H54 (cell line): Measurements from ENCODE around the gene NSD2.
A peak's percentile ranks its signal among the peaks of the same experiment; 100 is the strongest.
"Not testable (repeated sequence)": the region's sequence is repeated elsewhere in the genome, so short reads cannot be mapped to it uniquely, and the experiment has no call there.

Source experiments
- DNase-seq: peaks from one replicate; pipeline ENCODE4 v3.0.0; 2011; ENCODE audit warnings: low spot score, mixed read lengths; ENCODE audit not compliant: insufficient read length
- FAIRE-seq: peaks from 3 replicates; lab custom pipeline; 2011; peaks lifted over from hg19 to GRCh38; lab: Jason Lieb, UNC
- POLR2A ChIP-seq: IDR thresholded peaks from 2 replicates; pipeline ENCODE4 v1.6.1; 2011; ENCODE audit warnings: low read depth, mild to moderate bottlenecking, low read length

NSD2 gene

DNA sequence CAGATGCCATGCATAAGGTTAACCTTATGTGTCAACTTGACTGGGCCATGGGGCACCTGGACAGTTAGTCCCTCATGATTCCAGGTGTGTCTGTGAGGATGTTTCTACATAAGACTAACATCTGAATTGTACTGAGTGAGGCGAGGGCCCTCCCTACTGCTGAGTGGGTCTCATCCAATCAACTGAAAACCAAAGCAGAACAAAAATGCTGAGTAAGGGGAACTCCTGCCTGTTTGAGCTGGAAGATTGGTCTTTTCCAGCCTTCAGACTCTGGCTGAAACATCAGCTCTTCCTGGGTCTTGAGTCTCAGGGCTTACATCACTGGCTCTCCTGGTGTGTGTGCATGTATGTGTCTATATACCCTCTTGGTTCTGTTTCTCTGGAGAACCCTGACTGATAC, 123.7 kb downstream of the NSD2 start:
- no peak for FAIRE-seq
- no peak for TF ChIP-seq POLR2A

DNA sequence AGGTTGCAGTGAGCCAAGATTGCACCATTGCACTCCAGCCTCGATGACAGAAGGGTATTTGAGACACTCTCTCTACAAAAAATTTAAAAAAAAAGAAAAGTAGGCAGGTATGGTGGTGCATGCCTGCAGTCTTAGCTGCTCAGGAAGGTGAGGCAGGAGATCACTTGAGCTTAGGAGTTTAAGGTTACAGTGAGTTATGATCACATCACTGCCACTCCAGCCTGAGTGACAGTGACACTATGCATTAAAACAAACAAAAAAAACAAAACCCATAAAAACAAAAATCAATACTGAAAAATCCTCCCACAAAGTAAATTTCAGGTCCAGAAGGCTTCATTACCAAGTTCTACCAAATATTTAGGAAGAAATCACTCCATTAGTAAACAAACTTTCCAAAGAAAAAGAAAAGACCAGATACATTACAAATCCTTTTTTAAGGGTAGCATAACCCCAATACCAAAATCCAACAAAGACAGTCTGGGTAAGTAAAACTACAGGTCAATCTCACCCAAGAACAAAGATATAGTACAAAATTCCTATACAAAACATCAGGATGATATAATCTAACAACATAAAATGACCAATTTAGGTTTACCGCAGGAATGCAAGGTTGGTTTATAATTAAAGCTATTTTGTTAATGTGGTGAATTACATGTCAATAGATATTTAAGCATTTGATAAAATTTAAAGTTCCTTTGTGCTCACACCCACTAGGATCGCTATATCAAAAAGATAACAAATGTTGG, 125.8 kb downstream of the NSD2 start:
- no peak for DNase-seq
- no peak for FAIRE-seq
- no peak for TF ChIP-seq POLR2A

More for the DNA sequence above, 123.7 kb downstream of the NSD2 start:
- DNase-seq = no peak

DNA sequence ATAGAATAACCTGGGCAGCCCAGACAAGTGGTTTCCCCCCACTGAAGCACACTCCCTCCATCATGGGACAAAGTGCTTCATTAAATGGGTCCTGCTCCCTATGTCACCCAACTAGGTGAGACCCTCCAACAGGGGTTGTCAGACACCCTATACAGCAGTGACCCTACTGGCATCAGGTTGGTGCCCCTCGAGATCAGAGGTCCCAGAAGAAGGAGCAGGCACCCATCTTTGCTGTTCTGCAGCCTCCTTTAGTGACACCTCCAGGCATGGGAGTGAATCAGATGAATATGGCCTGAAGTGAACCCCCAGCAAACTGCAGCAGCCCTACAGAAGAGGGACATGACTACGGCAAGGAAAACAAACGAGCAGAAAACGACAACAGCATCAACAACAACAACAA, 126.5 kb downstream of the NSD2 start:
- DNase-seq (no peak), FAIRE-seq (no peak)
- TF ChIP-seq POLR2A = no peak

DNA sequence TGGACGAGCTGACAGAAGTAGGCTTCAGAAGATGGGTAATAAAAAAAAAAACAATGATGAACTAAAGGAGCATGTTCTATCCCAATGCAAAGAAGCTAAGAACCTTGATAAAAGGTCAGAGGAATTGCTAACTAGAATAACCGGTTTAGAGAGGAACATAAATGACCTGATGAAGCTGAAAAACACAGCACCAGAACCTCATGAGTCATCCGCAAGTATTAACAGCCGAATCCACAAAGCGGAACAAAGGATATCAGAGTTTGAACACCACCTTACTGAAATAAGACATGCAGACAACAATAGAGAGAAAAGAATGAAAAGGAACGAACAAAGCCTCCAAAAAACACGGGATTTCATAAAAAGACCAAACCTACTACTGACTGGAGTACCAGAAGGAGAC, 127.1 kb downstream of the NSD2 start:
- no peak for TF ChIP-seq POLR2A
- no peak for FAIRE-seq
- DNase-seq = no peak

DNA sequence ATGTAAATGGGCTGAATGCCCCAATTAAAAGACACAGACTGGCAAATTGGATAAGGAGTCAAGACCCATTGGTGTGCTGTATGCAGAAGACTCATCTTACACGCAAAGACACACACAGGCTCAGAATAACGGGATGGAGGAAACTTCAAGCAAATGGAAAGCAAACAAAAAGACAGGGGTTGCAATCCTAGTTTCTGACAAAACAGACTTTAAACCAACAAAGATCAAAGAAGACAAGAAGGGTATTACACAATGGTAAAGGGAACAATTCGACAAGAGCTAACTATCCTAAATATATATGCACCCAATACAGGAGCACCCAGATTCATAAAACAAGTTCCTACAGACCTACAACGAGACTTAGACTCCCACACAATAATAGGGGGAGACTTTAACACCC, 128.1 kb downstream of the NSD2 start:
- not testable (repeated sequence) for FAIRE-seq, DNase-seq

DNA sequence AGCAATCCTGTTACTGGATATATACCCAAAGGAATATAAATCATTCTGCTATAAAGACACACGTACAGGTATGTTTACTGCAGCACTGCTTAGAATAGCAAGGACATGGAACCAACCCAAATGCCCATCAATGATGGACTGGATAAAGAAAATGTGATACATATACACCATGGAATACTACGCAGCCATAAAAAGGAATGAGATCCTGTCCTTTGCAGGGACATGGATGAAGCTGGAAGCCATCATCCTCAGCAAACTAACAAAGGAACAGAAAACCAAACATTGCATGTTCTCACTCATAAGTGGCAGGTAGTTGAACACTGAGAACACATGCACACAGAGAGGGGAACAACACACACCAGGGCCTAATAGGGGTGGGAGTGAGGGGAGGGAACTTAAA, 132.2 kb downstream of the NSD2 start:
- DNase-seq, FAIRE-seq: not testable (repeated sequence)

DNA sequence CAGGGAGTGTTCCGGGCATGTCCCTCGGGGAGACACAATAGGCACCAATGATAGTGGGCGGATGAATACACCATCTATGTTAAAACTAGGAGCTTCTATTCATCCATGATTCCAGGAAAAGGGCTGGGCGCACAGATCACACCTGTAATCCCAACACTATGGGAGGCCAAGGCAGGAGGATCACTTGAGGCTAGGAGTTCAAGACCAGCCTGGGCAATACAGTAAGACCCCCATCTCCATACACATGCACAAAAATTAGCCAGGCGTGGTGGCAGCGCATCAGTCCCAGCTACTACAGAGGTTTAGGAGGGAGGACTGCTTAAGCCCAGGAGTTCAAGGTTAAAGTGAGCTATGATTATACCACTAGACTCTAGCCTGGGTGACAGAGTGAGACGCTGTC, 135.2 kb downstream of the NSD2 start:
- FAIRE-seq (no peak), DNase-seq (no peak)
- TF ChIP-seq POLR2A = no peak

DNA sequence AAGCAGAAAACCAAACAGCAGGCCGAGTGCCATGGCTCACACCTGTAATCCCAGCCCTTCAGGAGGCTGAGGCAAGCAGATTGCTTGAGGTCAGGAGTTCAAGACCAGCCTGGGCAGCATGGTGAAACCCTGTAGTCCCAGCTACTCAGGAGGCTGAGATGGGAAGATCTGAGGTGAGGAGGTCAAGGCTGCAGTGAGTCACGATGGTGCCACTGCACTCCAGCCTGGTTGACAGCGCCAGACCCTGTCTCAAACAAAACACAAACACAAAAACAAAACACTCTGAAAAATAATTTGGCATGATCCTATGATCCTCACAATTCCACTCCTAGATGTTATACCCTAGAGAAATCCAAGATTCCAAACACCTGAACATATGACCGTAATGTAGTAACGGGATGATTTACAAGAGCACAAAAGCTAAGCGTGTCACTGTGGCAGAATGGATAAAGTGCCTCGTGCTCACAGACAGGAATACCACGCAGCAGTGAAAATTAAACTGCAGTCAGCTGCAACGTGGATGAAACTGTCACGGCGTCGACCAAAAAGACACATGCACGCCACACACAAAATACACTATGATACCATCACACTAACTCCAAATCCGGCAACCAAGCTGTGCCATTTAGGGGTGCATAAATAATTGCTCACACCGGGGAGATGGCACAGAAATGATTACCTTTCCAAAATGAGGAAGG, 135.9 kb downstream of the NSD2 start:
- FAIRE-seq (no peak), DNase-seq (no peak)
- TF ChIP-seq POLR2A = no peak

DNA sequence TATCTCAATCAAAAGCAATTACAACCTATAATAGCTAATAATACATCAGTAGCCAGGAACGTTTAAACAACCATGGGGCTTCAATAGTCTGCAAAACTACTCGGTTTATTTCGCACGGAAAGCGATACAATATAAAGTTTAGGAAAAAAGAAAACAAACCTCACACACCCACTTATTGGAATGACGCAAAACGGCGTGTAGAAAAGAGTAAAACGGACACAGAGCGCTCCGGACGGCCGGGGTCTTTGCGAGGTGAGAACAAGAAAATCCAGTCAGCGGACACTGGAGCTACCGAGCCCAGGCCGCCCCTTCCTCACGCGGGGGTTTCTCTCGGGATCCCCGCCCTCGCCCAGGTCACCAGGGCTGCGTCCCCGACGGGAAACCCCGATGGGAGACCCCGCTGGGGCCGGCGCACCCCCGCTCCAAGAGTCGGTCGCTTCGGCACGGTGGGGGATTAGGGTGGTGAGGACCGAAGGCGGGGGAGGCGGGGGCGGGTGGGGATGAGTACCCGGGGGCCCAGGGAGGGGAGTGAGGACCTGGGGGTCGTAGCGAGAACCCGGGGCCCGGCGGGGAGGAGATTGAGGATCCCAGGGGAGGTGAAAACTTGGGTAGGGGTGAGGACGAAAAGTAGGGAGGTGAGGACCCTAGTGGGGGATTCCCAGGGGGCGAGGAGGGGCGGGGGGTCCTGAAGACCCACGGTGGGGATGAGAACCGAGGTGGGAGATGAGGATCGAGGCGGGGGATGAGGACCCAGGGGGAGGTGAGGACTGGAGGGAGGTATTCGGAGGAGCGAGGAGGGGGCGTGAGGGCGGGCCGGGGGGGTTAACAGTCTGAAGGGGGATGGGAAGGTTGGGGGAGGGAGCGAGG, 136.8 kb downstream of the NSD2 start:
- DNase-seq (no peak), FAIRE-seq (no peak)
- TF ChIP-seq POLR2A = no peak

DNA sequence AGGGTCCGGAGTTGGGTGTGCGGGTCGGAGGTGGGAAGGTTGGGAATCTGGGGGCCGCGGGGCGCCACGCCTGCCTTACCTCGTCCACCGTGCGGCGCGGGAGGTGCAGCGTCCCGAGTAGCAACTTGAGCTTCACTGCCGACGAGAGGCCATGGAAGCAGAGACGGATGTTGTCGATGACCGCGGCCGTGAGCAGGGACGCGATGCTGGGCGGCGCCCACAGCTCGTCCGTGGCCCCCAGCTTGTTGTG, 137.4 kb downstream of the NSD2 start:
- FAIRE-seq (no peak), DNase-seq (no peak)
- TF ChIP-seq POLR2A = peak; percentile 83; the same call in 1 of the 2 replicates

DNA sequence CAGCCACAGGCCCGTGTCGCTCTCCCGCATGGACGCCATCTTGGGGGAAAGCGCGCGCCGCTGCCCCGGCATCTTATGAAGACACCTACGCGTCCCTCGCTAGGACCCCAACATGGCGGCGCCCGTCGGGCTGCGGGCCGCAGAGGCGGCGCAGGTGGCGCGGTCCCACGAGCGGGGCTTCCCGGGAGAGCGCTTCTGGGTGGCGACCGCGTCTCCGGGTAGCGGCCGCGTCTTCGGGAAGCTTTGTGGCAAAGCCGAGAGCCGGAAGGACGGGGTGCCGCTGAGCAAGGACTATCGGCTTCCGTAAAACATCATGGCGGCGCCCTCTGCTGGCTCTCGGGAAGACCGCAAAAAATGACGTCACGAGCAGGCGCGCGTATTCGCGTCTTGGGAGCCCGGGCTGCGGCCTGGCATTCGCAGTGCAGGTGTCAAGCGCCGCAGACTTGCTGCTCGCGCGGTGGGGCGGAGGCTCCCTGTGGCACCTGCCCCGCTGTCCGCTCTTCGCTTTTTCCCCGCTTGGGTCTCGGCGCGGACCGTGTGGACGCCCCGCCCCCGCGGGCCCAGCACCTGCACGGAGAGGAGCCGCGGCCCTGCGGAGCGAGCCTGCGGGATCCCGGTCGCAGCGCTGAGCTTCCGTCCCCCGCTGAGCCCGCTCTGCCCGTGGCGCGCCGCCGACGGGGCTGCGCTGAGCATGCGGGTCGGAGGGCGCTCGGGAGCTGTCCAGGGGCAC, 137.9 kb downstream of the NSD2 start, which contains the start of gene NELFA:
Gene NELFA (minus strand): TSS at position 54 of the 730 bp plus-strand sequence. CDS start 15 bp downstream, at position 39.
- no peak for FAIRE-seq
- peak; percentile 77 for DNase-seq
- TF ChIP-seq POLR2A = peak; percentile 71

DNA sequence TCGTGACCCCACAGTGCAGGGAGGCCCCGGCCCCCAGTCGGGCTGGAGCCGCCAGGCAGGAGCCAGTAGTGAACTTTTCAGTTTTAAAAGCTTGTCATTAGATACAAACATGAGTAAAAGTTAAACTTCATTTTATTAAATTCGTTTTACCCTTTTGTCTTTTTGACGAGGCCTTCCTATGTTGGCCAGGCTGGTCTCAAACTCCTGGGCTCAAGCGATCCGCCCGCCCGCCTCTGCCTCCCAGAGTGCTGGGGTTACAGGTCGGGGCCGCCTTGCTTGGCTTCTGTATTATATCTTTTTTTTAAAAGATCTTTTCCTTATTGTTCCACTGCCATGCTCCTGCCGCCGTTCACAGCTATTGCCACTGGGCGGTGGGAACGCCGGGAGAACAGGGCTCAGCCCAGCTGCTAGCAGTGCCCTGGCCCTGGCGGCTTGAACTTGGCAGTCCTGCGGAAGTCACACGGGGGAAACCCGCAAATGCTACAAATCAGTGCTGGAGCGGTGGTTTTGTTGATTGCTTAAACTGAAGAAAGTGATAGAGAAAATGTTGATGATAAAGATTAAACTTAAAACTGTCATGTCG, 138.5 kb downstream of the NSD2 start:
- DNase-seq = no peak
- no peak for FAIRE-seq
- no peak for TF ChIP-seq POLR2A

DNA sequence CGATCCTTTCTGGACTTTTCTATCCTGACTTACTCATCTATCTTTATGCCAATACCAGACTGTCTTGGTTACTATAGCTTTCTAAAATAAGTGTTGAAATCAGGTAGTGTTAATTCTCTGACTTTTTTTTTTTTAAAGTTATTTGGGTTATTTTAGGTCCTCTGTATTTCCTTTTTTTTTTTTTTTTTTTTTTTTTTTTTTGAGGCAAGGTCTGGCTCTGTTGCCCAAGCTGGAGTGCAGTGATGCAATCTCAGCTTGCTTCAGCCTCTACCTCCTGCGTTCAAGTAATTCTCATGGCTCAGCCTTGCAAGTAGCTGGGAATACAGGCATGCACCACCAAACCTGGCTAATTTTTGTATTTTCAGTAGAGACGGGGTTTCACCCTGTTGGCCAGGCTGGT, 140.4 kb downstream of the NSD2 start:
- no peak for FAIRE-seq
- no peak for TF ChIP-seq POLR2A

DNA sequence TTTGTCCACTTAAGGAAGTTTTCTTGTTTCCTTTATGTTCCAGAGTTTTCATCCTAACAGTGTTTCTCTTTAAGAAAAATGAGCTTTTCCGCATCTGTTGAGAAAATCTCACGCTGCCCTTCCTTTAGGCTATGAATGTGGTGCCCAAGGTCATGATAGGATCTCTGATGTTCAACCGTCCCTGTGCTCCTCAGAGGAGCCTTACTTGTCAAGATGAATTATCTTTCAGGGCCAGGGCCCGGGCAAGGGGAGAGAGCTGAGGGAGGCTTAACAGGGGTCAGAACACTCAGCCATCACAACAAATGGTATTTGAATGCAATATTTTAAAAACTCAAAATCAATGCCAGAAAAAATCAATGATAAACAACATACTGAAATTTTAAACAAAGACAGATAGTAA, 143.8 kb downstream of the NSD2 start:
- DNase-seq (no peak), FAIRE-seq (no peak)
- TF ChIP-seq POLR2A = no peak

More for the DNA sequence above, 140.4 kb downstream of the NSD2 start:
- DNase-seq = no peak

DNA sequence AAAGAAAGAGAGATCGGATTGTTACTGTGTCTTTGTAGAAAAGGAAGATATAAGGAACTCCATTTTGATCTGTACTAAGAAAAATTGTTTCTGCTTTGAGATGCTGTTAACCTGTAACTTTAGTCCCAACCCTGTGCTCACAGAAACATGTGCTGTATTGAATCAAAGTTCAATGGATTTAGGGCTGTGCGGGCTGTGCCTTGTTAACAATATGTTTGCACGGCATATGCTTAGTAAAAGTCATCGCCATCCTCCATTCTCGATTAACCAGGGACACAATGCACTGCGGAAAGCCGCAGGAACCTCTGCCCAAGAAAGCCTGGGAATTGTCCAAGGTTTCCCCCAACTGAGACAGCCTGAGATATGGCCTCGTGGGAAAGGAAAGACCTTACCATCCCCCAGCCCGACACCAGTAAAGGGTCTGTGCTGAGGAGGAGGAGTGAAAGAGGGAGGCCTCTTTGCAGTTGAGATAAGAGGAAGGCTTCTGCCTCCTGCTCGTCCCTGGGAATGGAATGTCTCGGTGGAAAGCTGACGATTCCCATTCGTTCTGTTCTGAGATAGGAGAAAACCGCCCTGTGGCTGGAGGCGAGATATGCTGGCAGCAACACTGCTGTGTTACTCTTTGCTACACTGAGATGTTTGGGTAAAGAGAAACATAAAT, 150.3 kb downstream of the NSD2 start:
- not testable (repeated sequence) for FAIRE-seq, DNase-seq
